ENCODE results near the gene GPR143.
"Not testable (repeated sequence)": the region's sequence is repeated elsewhere in the genome, so short reads cannot be mapped to it uniquely, and the experiment has no call there.

GPR143 gene

GRCh38 chrX:9768321-9768839, 2.7 kb upstream of the GPR143 start:
- not testable (repeated sequence) for DNase-seq (ENCODE audit: low read depth, low spot score)

GRCh38 chrX:9767375-9767774, 1.7 kb upstream of the GPR143 start:
- no peak for DNase-seq (ENCODE audit: low read depth, low spot score)

- DNase-seq (ENCODE audit: low read depth, low spot score): no peak
Observed at GRCh38 chrX:9765072-9765736, 443 bp downstream of the GPR143 start.

- no peak for DNase-seq (ENCODE audit: low read depth, low spot score)
Observed at GRCh38 chrX:9759337-9759736, 6.3 kb downstream of the GPR143 start.

- no peak for DNase-seq (ENCODE audit: low read depth, low spot score)
Observed at GRCh38 chrX:9758021-9758638, 7.5 kb downstream of the GPR143 start.

- no peak for DNase-seq (ENCODE audit: low read depth, low spot score)
Observed at GRCh38 chrX:9757366-9757765, 8.3 kb downstream of the GPR143 start.

- DNase-seq (ENCODE audit: low read depth, low spot score): no peak
Observed at GRCh38 chrX:9749146-9749692, 16.4 kb downstream of the GPR143 start.

GRCh38 chrX:9747644-9748043, 18.0 kb downstream of the GPR143 start:
- DNase-seq (ENCODE audit: low read depth, low spot score): no peak

- DNase-seq (ENCODE audit: low read depth, low spot score): no peak
Observed at GRCh38 chrX:9746148-9746888, 19.3 kb downstream of the GPR143 start.

GRCh38 chrX:9745417-9746115, 20.1 kb downstream of the GPR143 start:
- DNase-seq (ENCODE audit: low read depth, low spot score): no peak

GRCh38 chrX:9739130-9739529, 26.5 kb downstream of the GPR143 start:
- DNase-seq (ENCODE audit: low read depth, low spot score): no peak

- DNase-seq (ENCODE audit: low read depth, low spot score): no peak
Observed at GRCh38 chrX:9738151-9738550, 27.5 kb downstream of the GPR143 start.

- no peak for DNase-seq (ENCODE audit: low read depth, low spot score)
Observed at GRCh38 chrX:9737363-9737762, 28.3 kb downstream of the GPR143 start.

GRCh38 chrX:9730752-9731151, 34.9 kb downstream of the GPR143 start:
- DNase-seq (ENCODE audit: low read depth, low spot score): no peak

- DNase-seq (ENCODE audit: low read depth, low spot score): no peak
Observed at GRCh38 chrX:9730078-9730477, 35.6 kb downstream of the GPR143 start.

- no peak for DNase-seq (ENCODE audit: low read depth, low spot score)
Observed at GRCh38 chrX:9729171-9729885, 36.3 kb downstream of the GPR143 start.

- no peak for DNase-seq (ENCODE audit: low read depth, low spot score)
Observed at GRCh38 chrX:9728261-9728660, 37.4 kb downstream of the GPR143 start.

GRCh38 chrX:9724711-9725110, 40.9 kb downstream of the GPR143 start:
- DNase-seq (ENCODE audit: low read depth, low spot score): no peak

GRCh38 chrX:9717376-9717775, 48.3 kb downstream of the GPR143 start:
- no peak for DNase-seq (ENCODE audit: low read depth, low spot score)

GRCh38 chrX:9710332-9710731, 55.3 kb downstream of the GPR143 start:
- DNase-seq (ENCODE audit: low read depth, low spot score): no peak

- peak; percentile 39 for DNase-seq (ENCODE audit: low read depth, low spot score)
Observed at GRCh38 chrX:9708923-9709553, 56.6 kb downstream of the GPR143 start.

All from activated CD4-positive, CD25-positive, alpha-beta regulatory T cell treated with anti-CD3 and anti-CD28 coated beads, Interleukin-2, amount 50 U/mL, for 16 hours (primary cell).